H1 (cell line): ENCODE measurements around the gene ARHGAP24. TPM values are rescaled to one million over a fixed set of nuclear protein-coding genes. Genes with fewer than 3 reads are reported as not detected.

Source experiments
- CTCF ChIA-PET: fragments of 300-600 bp; sonication (Branson Sonifier 250); formaldehyde crosslinking; loops from one replicate; lab custom pipeline; 2021; ENCODE audit not compliant: partially characterized antibody; lab: Charles Lee
- POLR2A ChIA-PET: fragments of 300-600 bp; sonication (Branson Sonifier 250); formaldehyde crosslinking; loops from one replicate; lab custom pipeline; 2021; ENCODE audit warnings: inconsistent platforms; ENCODE audit not compliant: partially characterized antibody; lab: Charles Lee
- DNase-seq, 2 experiments: peaks; one replicate each; pipeline versions ENCODE4 v3.0.0 to v3.0.0-alpha.2; 2010 to 2022; ENCODE audit warnings: low spot score in 2 of 2, low read depth in 1 of 2, mixed read lengths in 1 of 2
- FAIRE-seq: peaks from 2 replicates; lab custom pipeline; 2011; peaks lifted over from hg19 to GRCh38; lab: Jason Lieb, UNC
- H2AFZ ChIP-seq: 2 replicates; pipeline ENCODE4 v1.8.1; 2012; ENCODE audit warnings: low read length, inconsistent platforms
- H2AK5ac ChIP-seq: 2 replicates; pipeline ENCODE4 v1.6.1; 2013; ENCODE audit warnings: low read depth, low read length
- H2BK120ac ChIP-seq: replicated peaks from 2 replicates; pipeline ENCODE3; 2013; ENCODE audit warnings: low read depth, low read length, inconsistent platforms
- H2BK12ac ChIP-seq: 2 replicates; pipeline ENCODE4 v1.6.1; 2013; ENCODE audit warnings: low read depth, low read length
- H2BK15ac ChIP-seq: 2 replicates; pipeline ENCODE4 v1.6.1; 2013; ENCODE audit warnings: low read length
- H2BK20ac ChIP-seq: 2 replicates; pipeline ENCODE4 v1.6.1; 2013; ENCODE audit warnings: low read length
- H2BK5ac ChIP-seq: 2 replicates; pipeline ENCODE4 v1.6.1; 2013; ENCODE audit warnings: low read depth, low read length
- H3K14ac ChIP-seq: 2 replicates; pipeline ENCODE4 v1.6.1; 2013; ENCODE audit warnings: inconsistent platforms; ENCODE audit not compliant: insufficient read length
- H3K18ac ChIP-seq: 2 replicates; pipeline ENCODE4 v1.6.1; 2013; ENCODE audit warnings: low read length; ENCODE audit errors: extremely low read depth
- H3K23ac ChIP-seq: 2 replicates; pipeline ENCODE4 v1.6.1; 2013; ENCODE audit warnings: inconsistent platforms; ENCODE audit not compliant: insufficient read length
- H3K23me2 ChIP-seq: 2 replicates; pipeline ENCODE4 v1.6.1; 2013; ENCODE audit warnings: low read depth, low read length
- H3K27ac ChIP-seq: 2 replicates; pipeline ENCODE4 v1.6.1; 2011; ENCODE audit warnings: low read depth, low read length, inconsistent platforms
- H3K27me3 ChIP-seq, 4 experiments: replicated peaks in 1 of 4; 1 replicate in 1 of 4; 2 replicates in 3 of 4; pipeline versions ENCODE4 v1.6.1 to v1.8.1; 2011 to 2013; ENCODE audit warnings: low read length in 3 of 4, mild to moderate bottlenecking in 3 of 4, inconsistent platforms in 2 of 4, mixed read lengths in 2 of 4, moderate library complexity in 1 of 4; ENCODE audit not compliant: control insufficient read depth in 3 of 4, insufficient read depth in 3 of 4; ENCODE audit errors: extremely low read depth in 1 of 4
- H3K36me3 ChIP-seq, 4 experiments: 2 replicates each; pipeline versions ENCODE4 v1.6.1 to v1.8.1; 2011 to 2013; ENCODE audit warnings: mild to moderate bottlenecking in 4 of 4, low read length in 3 of 4, moderate library complexity in 2 of 4, control low read depth in 1 of 4, inconsistent platforms in 1 of 4; ENCODE audit not compliant: insufficient read depth in 4 of 4, control insufficient read depth in 2 of 4
- H3K4ac ChIP-seq: replicated peaks from 2 replicates; pipeline ENCODE3; 2013; ENCODE audit warnings: low read length, low read depth, mixed read lengths, inconsistent platforms; ENCODE audit not compliant: insufficient read length
- H3K4me1 ChIP-seq, 4 experiments: replicated peaks in 1 of 4; 1 replicate in 1 of 4; 2 replicates in 3 of 4; pipeline versions ENCODE4 v1.6.1 to v1.8.1; 2011 to 2013; ENCODE audit warnings: low read length in 3 of 4, inconsistent platforms in 2 of 4, mixed read lengths in 1 of 4; ENCODE audit not compliant: insufficient read depth in 4 of 4, control insufficient read depth in 3 of 4
- H3K4me2 ChIP-seq, 2 experiments: 2 replicates each; pipeline versions ENCODE4 v1.6.1 to v1.8.1; 2011 to 2013; ENCODE audit warnings: low read depth in 2 of 2, low read length in 2 of 2, control low read depth in 1 of 2, inconsistent platforms in 1 of 2, mild to moderate bottlenecking in 1 of 2; ENCODE audit not compliant: insufficient read depth in 1 of 2
- H3K4me3 ChIP-seq, 4 experiments: fragments of 200-600, 300-600 bp in 1 of 4; sonication (generic), shearing (Covaris generic), sonication (Bioruptor Twin) in 1 of 4; 2 replicates each; pipeline versions ENCODE4 v1.5.1 to v1.8.1; 2011 to 2016; ENCODE audit warnings: low read length in 4 of 4, low read depth in 3 of 4, control low read depth in 2 of 4, inconsistent platforms in 2 of 4, mild to moderate bottlenecking in 2 of 4, mixed read lengths in 1 of 4, moderate library complexity in 1 of 4; ENCODE audit not compliant: insufficient read depth in 2 of 4; ENCODE audit errors: extremely low read depth in 1 of 4
- H3K56ac ChIP-seq: replicated peaks from 2 replicates; pipeline ENCODE3; 2013; ENCODE audit warnings: low read depth, mild to moderate bottlenecking, mixed read lengths, low read length, inconsistent platforms; ENCODE audit not compliant: insufficient read length
- H3K79me1 ChIP-seq: 2 replicates; pipeline ENCODE4 v1.6.1; 2013; ENCODE audit warnings: low read depth, low read length, control low read depth
- H3K79me2 ChIP-seq, 2 experiments: 2 replicates each; pipeline versions ENCODE4 v1.6.1 to v1.8.1; 2012 to 2013; ENCODE audit warnings: low read length in 2 of 2, mild to moderate bottlenecking in 2 of 2, inconsistent platforms in 1 of 2; ENCODE audit not compliant: insufficient read depth in 2 of 2, control insufficient read depth in 1 of 2
- H3K9ac ChIP-seq, 4 experiments: replicated peaks in 1 of 4; 1 replicate in 1 of 4; 2 replicates in 3 of 4; pipeline versions ENCODE4 v1.6.1 to v1.8.1; 2011 to 2013; ENCODE audit warnings: low read depth in 3 of 4, low read length in 3 of 4, control low read depth in 2 of 4, mild to moderate bottlenecking in 2 of 4, moderate library complexity in 2 of 4, inconsistent platforms in 1 of 4; ENCODE audit errors: extremely low read depth in 1 of 4
- H3K9me3 ChIP-seq, 2 experiments: 2 replicates each; pipeline versions ENCODE4 v1.6.1 to v1.8.1; 2012 to 2013; ENCODE audit warnings: mild to moderate bottlenecking in 2 of 2, moderate library complexity in 2 of 2, control low read depth in 1 of 2, inconsistent platforms in 1 of 2, low read depth in 1 of 2, low read length in 1 of 2, mixed read lengths in 1 of 2; ENCODE audit not compliant: insufficient read depth in 2 of 2
- H4K20me1 ChIP-seq, 2 experiments: replicated peaks in 1 of 2; 2 replicates each; pipeline versions ENCODE3 to v1.8.1; 2011 to 2013; ENCODE audit warnings: inconsistent platforms in 2 of 2, low read length in 2 of 2, mild to moderate bottlenecking in 1 of 2; ENCODE audit not compliant: insufficient read depth in 2 of 2, control insufficient read depth in 1 of 2
- H4K5ac ChIP-seq: 2 replicates; pipeline ENCODE4 v1.6.1; 2013; ENCODE audit warnings: low read length, low read depth, mixed read lengths, inconsistent platforms; ENCODE audit not compliant: insufficient read length
- H4K8ac ChIP-seq: 2 replicates; pipeline ENCODE4 v1.8.0; 2013; ENCODE audit warnings: mild to moderate bottlenecking, moderate library complexity, low read length, inconsistent platforms; ENCODE audit not compliant: insufficient read depth; ENCODE audit errors: extremely low read depth
- H4K91ac ChIP-seq: replicated peaks from 2 replicates; pipeline ENCODE3; 2013; ENCODE audit warnings: low read length, mixed read lengths, inconsistent platforms; ENCODE audit not compliant: insufficient read length
- ASH2L ChIP-seq: fragments of 200-600, 300-600 bp; sonication (generic); IDR thresholded peaks from one replicate; pipeline ENCODE4 v1.7.1; 2017; ENCODE audit warnings: low read length
- BRCA1 ChIP-seq: IDR thresholded peaks from 2 replicates; pipeline ENCODE4 v1.6.1; 2012; ENCODE audit warnings: low read depth, low read length, improper control_type of control experiment
- CBX8 ChIP-seq: fragments of 300-800, 300-1000 bp; sonication (generic); IDR thresholded peaks from 2 replicates; pipeline ENCODE4 v1.7.1; 2016; ENCODE audit warnings: low read depth, low read length, borderline replicate concordance
- CTCF ChIP-seq, 3 experiments: IDR thresholded peaks; 1 replicate in 2 of 3; 2 replicates in 1 of 3; pipeline versions ENCODE4 v1.5.1 to v1.6.1; 2011; ENCODE audit warnings: low read length in 3 of 3, mild to moderate bottlenecking in 3 of 3, inconsistent platforms in 2 of 3, low read depth in 1 of 3, moderate library complexity in 1 of 3; ENCODE audit not compliant: insufficient read depth in 1 of 3; ENCODE audit errors: control extremely low read depth in 1 of 3
- EZH2 ChIP-seq: fragments of 200-600 bp; sonication (generic); IDR thresholded peaks from 2 replicates; pipeline ENCODE4 v1.7.1; 2012; ENCODE audit warnings: low read depth, mild to moderate bottlenecking, moderate library complexity, low read length, inconsistent platforms; ENCODE audit not compliant: severe bottlenecking
- FOSL1 ChIP-seq: IDR thresholded peaks from 2 replicates; pipeline ENCODE4 v1.6.1; 2011; ENCODE audit warnings: mild to moderate bottlenecking, low read depth, low read length, moderate library complexity; ENCODE audit not compliant: insufficient read depth
- HDAC6 ChIP-seq: IDR thresholded peaks from one replicate; pipeline ENCODE4 v1.7.1; 2012; ENCODE audit warnings: low read depth, mild to moderate bottlenecking, inconsistent platforms, low read length, moderate library complexity
- JUN ChIP-seq: IDR thresholded peaks from 2 replicates; pipeline ENCODE4 v1.6.1; 2011; ENCODE audit warnings: low read depth, mild to moderate bottlenecking, improper control_type of control experiment, low read length
- POU5F1 ChIP-seq: IDR thresholded peaks from 2 replicates; pipeline ENCODE4 v1.6.1; 2011; ENCODE audit warnings: low read depth, mild to moderate bottlenecking, low read length, moderate library complexity
- SAP30 ChIP-seq: fragments of 300-600 bp; sonication (generic); IDR thresholded peaks from 2 replicates; pipeline ENCODE4 v1.7.1; 2012; ENCODE audit warnings: low read length, moderate library complexity, mild to moderate bottlenecking, inconsistent platforms; ENCODE audit not compliant: insufficient read depth, insufficient replicate concordance
- SIX5 ChIP-seq: IDR thresholded peaks from 2 replicates; pipeline ENCODE4 v1.6.1; 2011; ENCODE audit warnings: mild to moderate bottlenecking, low read depth, low read length
- YY1 ChIP-seq: IDR thresholded peaks from 2 replicates; pipeline ENCODE4 v1.6.1; 2011; ENCODE audit warnings: low read depth, mild to moderate bottlenecking, low read length
- WGBS, 2 experiments: shearing (Covaris generic) in 1 of 2; methylation state at CpG; one replicate each; pipeline versions ENCODE4 v1.1.6 to v1.1.7; 2013 to 2015; ENCODE audit warnings: low lambda C conversion rate in 2 of 2, mixed read lengths in 2 of 2, inconsistent platforms in 1 of 2, low coverage in 1 of 2, missing lambda C conversion rate in 1 of 2; ENCODE audit not compliant: insufficient replicate concordance in 2 of 2, insufficient coverage in 1 of 2, insufficient read length in 1 of 2; ENCODE audit errors: extremely low coverage in 1 of 2, missing lambda C conversion rate in 1 of 2; 5-methylcytosine and 5-hydroxymethylcytosine counted together
- polyA plus RNA-seq, 7 experiments: library from polyadenylated mRNA; depleted of rRNA in 3 of 7; stranded (reverse) in 5 of 7; unstranded in 2 of 7; fragments of >200 nt in 5 of 7; fragments of 200-250 nt in 2 of 7; gene quantifications; 1 replicate in 5 of 7; 2 replicates in 1 of 7; 4 replicates in 1 of 7; pipeline versions ENCODE4 v1.2.1 to v1.2.3, GENCODE V29; 2011 to 2013; ENCODE audit warnings: missing spikeins in 2 of 7, mixed read lengths in 2 of 7
- total RNA-seq: library from RNA; stranded (reverse); fragmentation: NEBNext Ultra II Directional; extraction: Animal tissue kit (Norgen Biotek cat#: 25700); gene quantifications from 2 replicates; pipeline ENCODE4 v1.2.1, GENCODE V29; 2021

The ARHGAP24 gene
- total and polyA plus RNA-seq, 2 of the 8 experiments (the other 6 are each of a cell fraction or from before 2014, with no cell fraction given): 0.08 to 0.50 TPM

- no peaks in the 10 kb centered on the region for H3K79me2 ChIP-seq
- no peak overlapping the region for H2BK15ac ChIP-seq
- CTCF ChIA-PET: no interaction called here
- TF ChIP-seq CBX8 (no peak), SAP30 (no peak), CTCF (IDR thresholded peaks at IDR 0.05; ENCODE audit: control extremely low read depth in 1 of 3, insufficient read depth in 1 of 3, low read depth in 1 of 3, low read length in 3 of 3) (no peak), EZH2 (no peak), YY1 (no peak), JUN (no peak), FOSL1 (no peak), ASH2L (no peak), BRCA1 (no peak), POU5F1 (no peak), SIX5 (no peak), HDAC6 (no peak)
Observed at GRCh38 chr4:86013621-86014020, 538.7 kb downstream of the ARHGAP24 start.

More at GRCh38 chr4:86013621-86014020, 538.7 kb downstream of the ARHGAP24 start:
- DNase-seq: no peak
- no peak overlapping the region for H3K27ac ChIP-seq
- no peak overlapping the region for H3K56ac ChIP-seq
- no peak overlapping the region for H4K5ac ChIP-seq
- no peak overlapping the region for H2BK5ac ChIP-seq
- H3K4me2 ChIP-seq: no peak overlapping the region
- H4K91ac ChIP-seq: no peak overlapping the region
- no peak overlapping the region for H3K9ac ChIP-seq
- no peaks in the 10 kb centered on the region for H3K27me3 ChIP-seq
- H2BK20ac ChIP-seq: no peak overlapping the region
- peaks cover 0 to 4% (median 2%) of the 10 kb centered on the region in 4 experiments; a peak in 2 of 7 replicates for H3K4me1 ChIP-seq
- no peak for FAIRE-seq
- H3K36me3 ChIP-seq: no peaks in the 10 kb centered on the region
- H2AFZ ChIP-seq: no peak overlapping the region
- WGBS, 2 experiments: 91% methylated on average over 4 of the region's 4 CpGs; no CpG with 5 or more reads in 1 of the 2 experiments
- no peak overlapping the region for H2BK120ac ChIP-seq
- no peak overlapping the region for H3K4ac ChIP-seq
- H2BK12ac ChIP-seq: no peak overlapping the region
- H4K8ac ChIP-seq: no peak overlapping the region
- H3K18ac ChIP-seq: no peak overlapping the region
- H2AK5ac ChIP-seq: no peak overlapping the region
- H3K23me2 ChIP-seq: no peaks in the 10 kb centered on the region
- H4K20me1 ChIP-seq: no peaks in the 10 kb centered on the region
- H3K9me3 ChIP-seq: no peaks in the 10 kb centered on the region
- no peak overlapping the region for H3K14ac ChIP-seq
- H3K79me1 ChIP-seq: no peaks in the 10 kb centered on the region
- POLR2A ChIA-PET: no interaction called here
- H3K23ac ChIP-seq: no peak overlapping the region
- no peak overlapping the region for H3K4me3 ChIP-seq
